ENCODE data around the gene SMIM41.

Gene SMIM41

GRCh38 chr12:52130711-52131110 lies 51.2 kb downstream of the SMIM41 start:
- DNase-seq (ENCODE audit: low spot score) = peak; percentile 3
- TF ChIP-seq CTCF (IDR thresholded peaks at IDR 0.05; ENCODE audit: extremely low read depth, missing control alignments) = no peak

GRCh38 chr12:52132754-52133161 lies 53.3 kb downstream of the SMIM41 start:
- TF ChIP-seq CTCF (IDR thresholded peaks at IDR 0.05; ENCODE audit: extremely low read depth, missing control alignments) = no peak
- no peak for DNase-seq (ENCODE audit: low spot score)

GRCh38 chr12:52137746-52138145 lies 58.2 kb downstream of the SMIM41 start:
- TF ChIP-seq CTCF (IDR thresholded peaks at IDR 0.05; ENCODE audit: extremely low read depth, missing control alignments) = no peak
- DNase-seq (ENCODE audit: low spot score) = no peak

- DNase-seq (ENCODE audit: low spot score) = no peak
- no peak for TF ChIP-seq CTCF (IDR thresholded peaks at IDR 0.05; ENCODE audit: extremely low read depth, missing control alignments)
These were observed 59.6 kb downstream of the SMIM41 start for GRCh38 chr12:52139147-52139546.

- DNase-seq (ENCODE audit: low spot score) = no peak
- TF ChIP-seq CTCF (IDR thresholded peaks at IDR 0.05; ENCODE audit: extremely low read depth, missing control alignments) = peak; percentile 53
These were observed 60.1 kb downstream of the SMIM41 start for GRCh38 chr12:52139579-52140062.

GRCh38 chr12:52141306-52141705 lies 61.8 kb downstream of the SMIM41 start:
- DNase-seq (ENCODE audit: low spot score) = no peak

GRCh38 chr12:52141875-52142274 lies 62.4 kb downstream of the SMIM41 start:
- TF ChIP-seq CTCF (IDR thresholded peaks at IDR 0.05; ENCODE audit: extremely low read depth, missing control alignments) = no peak
- DNase-seq (ENCODE audit: low spot score) = no peak

More at GRCh38 chr12:52141306-52141705, 61.8 kb downstream of the SMIM41 start:
- no peak for TF ChIP-seq CTCF (IDR thresholded peaks at IDR 0.05; ENCODE audit: extremely low read depth, missing control alignments)

All from GM20000 (cell line).